ENCODE data around the gene CHL1. TPM values are rescaled to one million over a fixed set of nuclear protein-coding genes. Genes with fewer than 3 reads are reported as not detected.

The CHL1 gene
- total RNA-seq, 1 experiment from 2014 or later: not detected

DNA sequence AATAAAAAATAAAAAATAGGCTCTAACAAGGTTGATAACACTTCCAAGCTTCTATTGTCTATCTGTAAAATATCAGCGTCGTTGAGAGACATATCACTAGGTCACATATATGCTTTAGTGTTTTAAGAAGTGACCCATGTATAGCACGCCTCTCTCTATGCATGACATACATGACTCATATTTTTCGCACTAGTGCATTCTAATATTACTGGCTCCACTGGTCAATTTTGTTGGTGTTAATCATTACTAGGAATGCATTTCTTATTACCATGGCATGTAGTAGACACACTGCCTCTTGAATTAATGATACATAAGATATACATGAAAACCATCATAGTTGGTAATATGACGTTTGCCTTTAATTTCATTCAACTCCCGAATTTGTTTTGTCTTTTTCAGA lies 203.1 kb downstream of the CHL1 start:
- H3K9me2 ChIP-seq (ENCODE audit: insufficient read depth): no peaks in the 10 kb centered on the region
- CTCF ChIA-PET: no interaction called here
- H3K27ac ChIP-seq: no peak overlapping the region
- H3K4me1 ChIP-seq (replicated peaks; ENCODE audit: insufficient read depth): no peaks in the 10 kb centered on the region
- TF ChIP-seq, protein P1, sequence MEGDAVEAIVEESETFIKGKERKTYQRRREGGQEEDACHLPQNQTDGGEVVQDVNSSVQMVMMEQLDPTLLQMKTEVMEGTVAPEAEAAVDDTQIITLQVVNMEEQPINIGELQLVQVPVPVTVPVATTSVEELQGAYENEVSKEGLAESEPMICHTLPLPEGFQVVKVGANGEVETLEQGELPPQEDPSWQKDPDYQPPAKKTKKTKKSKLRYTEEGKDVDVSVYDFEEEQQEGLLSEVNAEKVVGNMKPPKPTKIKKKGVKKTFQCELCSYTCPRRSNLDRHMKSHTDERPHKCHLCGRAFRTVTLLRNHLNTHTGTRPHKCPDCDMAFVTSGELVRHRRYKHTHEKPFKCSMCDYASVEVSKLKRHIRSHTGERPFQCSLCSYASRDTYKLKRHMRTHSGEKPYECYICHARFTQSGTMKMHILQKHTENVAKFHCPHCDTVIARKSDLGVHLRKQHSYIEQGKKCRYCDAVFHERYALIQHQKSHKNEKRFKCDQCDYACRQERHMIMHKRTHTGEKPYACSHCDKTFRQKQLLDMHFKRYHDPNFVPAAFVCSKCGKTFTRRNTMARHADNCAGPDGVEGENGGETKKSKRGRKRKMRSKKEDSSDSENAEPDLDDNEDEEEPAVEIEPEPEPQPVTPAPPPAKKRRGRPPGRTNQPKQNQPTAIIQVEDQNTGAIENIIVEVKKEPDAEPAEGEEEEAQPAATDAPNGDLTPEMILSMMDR (conservative IDR thresholded peaks at IDR 0.05): no peak
- TF ChIP-seq EZH2 (IDR thresholded peaks at IDR 0.05; ENCODE audit: low read depth): no peak
- POLR2A ChIA-PET (ENCODE audit: unreplicated experiment): no interaction called here
- no peaks in the 10 kb centered on the region for H3K79me2 ChIP-seq (ENCODE audit: low read depth)
- no peaks in the 10 kb centered on the region for H3K27me3 ChIP-seq (ENCODE audit: insufficient read depth, low read depth)
- intact Hi-C loops (cut with micrococcal nuclease; ENCODE audit: unreplicated experiment): no loop called here
- H3K4me3 ChIP-seq: no peak overlapping the region
- no peaks in the 10 kb centered on the region for H3F3A ChIP-seq (ENCODE audit: insufficient read depth, low read depth)
- H2AFZ ChIP-seq: no peak overlapping the region
- H3K36me3 ChIP-seq (ENCODE audit: low read depth): no peaks in the 10 kb centered on the region
- no peak overlapping the region for H3K4me2 ChIP-seq
- H4K20me1 ChIP-seq (ENCODE audit: insufficient read depth): no peaks in the 10 kb centered on the region
- DNase-seq: no peak
- no TSS peak for BruUV-seq (replicated peaks)
- H3K9me3 ChIP-seq (ENCODE audit: insufficient read depth, low read depth): no peaks in the 10 kb centered on the region

DNA sequence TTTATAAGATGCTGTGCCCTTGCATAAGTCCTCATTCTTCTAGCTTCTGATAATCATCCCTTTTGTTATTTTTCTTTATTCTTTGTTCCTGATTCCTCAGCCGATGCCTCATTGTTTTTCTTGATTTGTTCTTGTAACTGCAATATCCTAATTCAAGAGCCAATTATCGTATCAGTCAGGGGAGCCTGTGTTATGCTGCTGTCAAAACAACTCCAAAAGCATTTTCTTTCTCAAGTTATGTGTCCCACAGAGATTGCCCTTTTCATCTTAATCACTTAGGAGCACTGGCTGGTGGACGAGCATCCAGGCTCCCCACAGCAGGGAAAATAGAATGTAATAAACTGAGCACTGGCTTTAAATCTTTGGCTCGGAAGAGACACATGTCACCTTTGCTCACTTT lies 207.3 kb downstream of the CHL1 start:
- BruUV-seq (replicated peaks): no TSS peak
- Histone ChIP-seq H3K27me3 (ENCODE audit: insufficient read depth, low read depth) (no peaks in the 10 kb centered on the region), H3K9me2 (ENCODE audit: insufficient read depth) (no peaks in the 10 kb centered on the region), H3K36me3 (ENCODE audit: low read depth) (no peaks in the 10 kb centered on the region), H4K20me1 (ENCODE audit: insufficient read depth) (no peaks in the 10 kb centered on the region), H3K27ac (no peak overlapping the region), H3K4me3 (no peak overlapping the region), H3K4me1 (replicated peaks; ENCODE audit: insufficient read depth) (no peaks in the 10 kb centered on the region), H3F3A (ENCODE audit: insufficient read depth, low read depth) (no peaks in the 10 kb centered on the region), H2AFZ (no peak overlapping the region), H3K4me2 (no peak overlapping the region), H3K79me2 (ENCODE audit: low read depth) (no peaks in the 10 kb centered on the region), H3K9me3 (ENCODE audit: insufficient read depth, low read depth) (no peaks in the 10 kb centered on the region)
- intact Hi-C loops (cut with micrococcal nuclease; ENCODE audit: unreplicated experiment): no loop called here
- ChIA-PET POLR2A (ENCODE audit: unreplicated experiment) (no interaction called here), CTCF (no interaction called here)
- no peak for DNase-seq
- TF ChIP-seq, protein P1 (conservative IDR thresholded peaks at IDR 0.05): no peak
- no peak for TF ChIP-seq EZH2 (IDR thresholded peaks at IDR 0.05; ENCODE audit: low read depth)

DNA sequence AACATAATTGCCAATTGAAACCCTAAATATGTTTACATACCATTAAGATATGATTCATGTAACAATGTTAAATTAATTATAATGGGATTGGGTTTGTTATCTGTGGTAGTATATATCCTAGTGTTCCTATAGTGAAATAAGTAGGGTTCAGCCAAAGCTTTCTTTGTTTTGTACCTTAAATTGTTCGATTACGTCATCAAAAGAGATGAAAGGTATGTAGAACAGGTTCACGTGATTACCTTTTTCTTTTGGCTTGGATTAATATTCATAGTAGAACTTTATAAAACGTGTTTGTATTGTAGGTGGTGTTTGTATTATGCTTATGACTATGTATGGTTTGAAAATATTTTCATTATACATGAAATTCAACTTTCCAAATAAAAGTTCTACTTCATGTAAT lies 212.4 kb downstream of the CHL1 start:
- Histone ChIP-seq H3K4me2 (no peak overlapping the region), H3K79me2 (ENCODE audit: low read depth) (no peaks in the 10 kb centered on the region), H4K20me1 (ENCODE audit: insufficient read depth) (no peaks in the 10 kb centered on the region), H3F3A (ENCODE audit: insufficient read depth, low read depth) (no peaks in the 10 kb centered on the region), H3K4me3 (no peak overlapping the region), H3K9me2 (ENCODE audit: insufficient read depth) (no peaks in the 10 kb centered on the region), H3K27ac (no peak overlapping the region), H3K4me1 (replicated peaks; ENCODE audit: insufficient read depth) (no peaks in the 10 kb centered on the region), H3K36me3 (ENCODE audit: low read depth) (no peaks in the 10 kb centered on the region), H2AFZ (no peak overlapping the region), H3K27me3 (ENCODE audit: insufficient read depth, low read depth) (no peaks in the 10 kb centered on the region), H3K9me3 (ENCODE audit: insufficient read depth, low read depth) (no peaks in the 10 kb centered on the region)
- ChIA-PET POLR2A (ENCODE audit: unreplicated experiment) (no interaction called here), CTCF (no interaction called here)
- no peak for TF ChIP-seq EZH2 (IDR thresholded peaks at IDR 0.05; ENCODE audit: low read depth)
- TF ChIP-seq, protein P1 (conservative IDR thresholded peaks at IDR 0.05): no peak
- no TSS peak for BruUV-seq (replicated peaks)
- intact Hi-C loops (cut with micrococcal nuclease; ENCODE audit: unreplicated experiment): no loop called here
- DNase-seq: no peak
